HepG2 (cell line): Measurements from ENCODE around the gene MYO7B. TPM values are rescaled to one million over a fixed set of nuclear protein-coding genes. Genes with fewer than 3 reads are reported as not detected.

Experiments
- ATAC-seq: fragments of 200-7000 bp; cut with Tn5 transposase; 3 replicates; pipeline ENCODE4 v1.9.1; 2020; ENCODE audit warnings: mild to moderate bottlenecking, moderate library complexity
- BruUV-seq: library from RNA; stranded (reverse); fragments of 400-500 nt; replicated peaks from 2 replicates; lab custom pipeline; 2021; lab: Mats Ljungman, UMichigan
- CTCF ChIA-PET: fragments of 300-600 bp; formaldehyde crosslinking; extraction: SDS; loops from one replicate; lab custom pipeline; 2021; ENCODE audit warnings: low total read pairs, inconsistent platforms, low intra/inter-chr PET ratio; lab: Yijun Ruan, JAX
- POLR2A ChIA-PET: fragments of 350-600 bp; sonication (Branson Sonifier 250); formaldehyde crosslinking; loops from one replicate; lab custom pipeline; 2020; ENCODE audit warnings: antibody characterized with exemption, inconsistent platforms; lab: Yijun Ruan, JAX
- DNase-seq: peaks from one replicate; pipeline ENCODE4 v3.0.0-alpha.2; 2015; ENCODE audit warnings: low spot score
- FAIRE-seq: peaks from 3 replicates; lab custom pipeline; 2011; peaks lifted over from hg19 to GRCh38; lab: Jason Lieb, UNC
- H2AFZ ChIP-seq: one replicate; pipeline ENCODE4 v1.6.1; 2011; ENCODE audit warnings: low read length, inconsistent platforms
- H3K27ac ChIP-seq: fragments of 300-600 bp; 3 replicates; pipeline ENCODE4 v1.8.0; 2011; ENCODE audit warnings: mixed run types, mild to moderate bottlenecking, mixed read lengths, low read length, inconsistent platforms; ENCODE audit not compliant: insufficient read depth; ENCODE audit errors: extremely low read length
- H3K27me3 ChIP-seq, 2 experiments: fragments of 200-600 bp in 1 of 2; 2 replicates in 1 of 2; 3 replicates in 1 of 2; pipeline versions ENCODE4 v1.6.0 to v1.8.0; 2011; ENCODE audit warnings: low read length in 2 of 2, mild to moderate bottlenecking in 2 of 2, moderate library complexity in 2 of 2, inconsistent platforms in 1 of 2; ENCODE audit not compliant: insufficient read depth in 2 of 2, control insufficient read depth in 1 of 2
- H3K36me3 ChIP-seq, 2 experiments: fragments of 200-600 bp in 1 of 2; replicated peaks in 1 of 2; 2 replicates in 1 of 2; 3 replicates in 1 of 2; pipeline versions ENCODE4 v1.5.1 to v1.8.0; 2011; ENCODE audit warnings: low read length in 2 of 2, inconsistent platforms in 1 of 2; ENCODE audit not compliant: insufficient read depth in 2 of 2, control insufficient read depth in 1 of 2
- H3K4me1 ChIP-seq: 2 replicates; pipeline ENCODE4 v1.5.1; 2012; ENCODE audit warnings: low read length, inconsistent platforms; ENCODE audit not compliant: insufficient read depth
- H3K4me2 ChIP-seq: 2 replicates; pipeline ENCODE4 v1.6.0; 2011; ENCODE audit warnings: low read depth, low read length, inconsistent platforms
- H3K4me3 ChIP-seq, 3 experiments: fragments of 200-600 bp in 1 of 3; sonication (generic), shearing (Covaris generic) in 1 of 3; replicated peaks in 1 of 3; 2 replicates each; pipeline ENCODE4 v1.5.1; 2011 to 2016; ENCODE audit warnings: low read length in 3 of 3, inconsistent platforms in 2 of 3, low read depth in 2 of 3, mild to moderate bottlenecking in 2 of 3, control low read depth in 1 of 3, mixed read lengths in 1 of 3; ENCODE audit not compliant: insufficient read depth in 1 of 3
- H3K79me2 ChIP-seq: one replicate; pipeline ENCODE4 v1.6.1; 2011; ENCODE audit warnings: low read length, inconsistent platforms; ENCODE audit not compliant: insufficient read depth
- H3K9ac ChIP-seq: 2 replicates; pipeline ENCODE4 v1.6.0; 2011; ENCODE audit warnings: mild to moderate bottlenecking, low read depth, low read length, inconsistent platforms; ENCODE audit not compliant: insufficient read depth
- H3K9me3 ChIP-seq: 2 replicates; pipeline ENCODE4 v1.5.1; 2012; ENCODE audit warnings: mild to moderate bottlenecking, low read length
- H4K20me1 ChIP-seq: 2 replicates; pipeline ENCODE4 v1.6.0; 2011; ENCODE audit warnings: inconsistent platforms, mild to moderate bottlenecking, low read length, moderate library complexity; ENCODE audit not compliant: insufficient read depth
- ATF1 ChIP-seq: IDR thresholded peaks from 2 replicates; pipeline ENCODE4 v1.6.1; 2016; ENCODE audit warnings: mild to moderate bottlenecking, control low read depth
- FOXM1 ChIP-seq: sonication (generic); formaldehyde crosslinking; IDR thresholded peaks from 2 replicates; pipeline ENCODE4 v1.5.0; 2020; ENCODE audit warnings: missing genetic modification reagents
- GMEB2 ChIP-seq: IDR thresholded peaks from 2 replicates; pipeline ENCODE4 v1.6.1; 2016; ENCODE audit warnings: missing biosample characterization, missing genetic modification reagents, low read depth
- JUND ChIP-seq: sonication (generic); formaldehyde crosslinking; IDR thresholded peaks from 2 replicates; pipeline ENCODE4 v1.8.0; 2022; ENCODE audit warnings: mild to moderate bottlenecking, missing genetic modification reagents
- MTF2 ChIP-seq: sonication (generic); formaldehyde crosslinking; IDR thresholded peaks from 2 replicates; pipeline ENCODE4 v1.5.0; 2020; ENCODE audit warnings: missing genetic modification reagents, borderline replicate concordance
- NCOA5 ChIP-seq: sonication (generic); formaldehyde crosslinking; IDR thresholded peaks from 2 replicates; pipeline ENCODE4 v1.4.0; 2020; ENCODE audit warnings: missing genetic modification reagents
- NFE2 ChIP-seq: sonication (generic); formaldehyde crosslinking; IDR thresholded peaks from 2 replicates; pipeline ENCODE4 v1.4.0; 2020; ENCODE audit warnings: missing genetic modification reagents
- POLR2G ChIP-seq: fragments of 200-400 bp; formaldehyde crosslinking; IDR thresholded peaks from 2 replicates; pipeline ENCODE4 v1.6.1; 2018; ENCODE audit warnings: mild to moderate bottlenecking, low read depth, low read length, moderate library complexity
- RARA ChIP-seq: IDR thresholded peaks from 2 replicates; pipeline ENCODE4 v1.6.1; 2016; ENCODE audit warnings: missing genetic modification reagents, missing compliant biosample characterization
- RCOR2 ChIP-seq: IDR thresholded peaks from 2 replicates; pipeline ENCODE4 v1.6.1; 2016; ENCODE audit warnings: missing biosample characterization, missing genetic modification reagents
- RORA ChIP-seq: sonication (generic); formaldehyde crosslinking; IDR thresholded peaks from 2 replicates; pipeline ENCODE4 v1.5.0; 2020; ENCODE audit warnings: mild to moderate bottlenecking, missing genetic modification reagents, moderate library complexity
- ZNF256 ChIP-seq: sonication (generic); formaldehyde crosslinking; conservative IDR thresholded peaks from 2 replicates; pipeline ENCODE4 v1.4.0; 2020; ENCODE audit warnings: missing genetic modification reagents
- ZNF292 ChIP-seq: sonication (generic); formaldehyde crosslinking; IDR thresholded peaks from 2 replicates; pipeline ENCODE4 v1.8.1; 2022; ENCODE audit warnings: mild to moderate bottlenecking, low read depth, missing genetic modification reagents, borderline replicate concordance
- ZNF33A ChIP-seq: sonication (generic); formaldehyde crosslinking; IDR thresholded peaks from 2 replicates; pipeline ENCODE4 v1.5.1; 2020; ENCODE audit warnings: missing genetic modification reagents, mild to moderate bottlenecking, moderate library complexity, borderline replicate concordance
- ZNF543 ChIP-seq: sonication (generic); formaldehyde crosslinking; IDR thresholded peaks from 2 replicates; pipeline ENCODE4 v1.4.0; 2020; ENCODE audit warnings: mild to moderate bottlenecking, missing genetic modification reagents
- WGBS: methylation state at CpG from one replicate; pipeline ENCODE4 v1.1.6; 2017; ENCODE audit warnings: low lambda C conversion rate; 5-methylcytosine and 5-hydroxymethylcytosine counted together
- in situ Hi-C: cut with HindIII; loops from 2 replicates; pipeline ENCODE4 v1.10.0; 2017; ENCODE audit warnings: low pct_unique_long_range_greater_than_20kb; ENCODE audit not compliant: extremely low pct_ligation_motif_present
- intact Hi-C: fragments of 100-400 bp; cut with micrococcal nuclease; formaldehyde crosslinking; loops from one replicate; pipeline ENCODE4 v1.10.0; 2022; ENCODE audit not compliant: unreplicated experiment
- polyA plus RNA-seq, 8 experiments: library from polyadenylated mRNA; depleted of rRNA in 3 of 8; stranded (reverse) in 7 of 8; unstranded in 1 of 8; fragments of >200 nt; fragmentation: Illumina TruSeq in 4 of 8; extraction: Trizol in 4 of 8; gene quantifications; 2 replicates each; pipeline versions ENCODE4 v1.2.1 to v1.2.3, GENCODE V29; 2011 to 2016; ENCODE audit warnings: low read depth in 4 of 8, missing spikeins in 1 of 8, mixed read lengths in 1 of 8; ENCODE audit not compliant: insufficient read depth in 1 of 8
- total RNA-seq, 5 experiments: library from RNA; depleted of rRNA; stranded (reverse); fragments of >200 nt; fragmentation: Illumina TruSeq; extraction: Trizol; gene quantifications; 2 replicates each; pipeline ENCODE4 v1.2.3, GENCODE V29; 2016; ENCODE audit warnings: low read depth in 1 of 5

MYO7B gene
- total and polyA plus RNA-seq, 2 of the 13 experiments (the other 11 are each of a cell fraction or from before 2014, with no cell fraction given) = not detected

- 72% methylated on average over 7 of the region's 7 CpGs for WGBS
- Histone ChIP-seq H2AFZ (no peak overlapping the region), H3K36me3 (no peaks in the 10 kb centered on the region), H3K9ac (no peak overlapping the region), H3K27me3 (peaks cover 3 to 49% of the 10 kb centered on the region in 2 experiments), H3K4me3 (no peak overlapping the region), H3K4me1 (peaks cover 12% of the 10 kb centered on the region), H3K79me2 (no peaks in the 10 kb centered on the region), H3K4me2 (no peak overlapping the region), H4K20me1 (no peaks in the 10 kb centered on the region), H3K9me3 (no peaks in the 10 kb centered on the region), H3K27ac (no peak overlapping the region)
- intact Hi-C loops = no loop called here
- ATAC-seq (no peak), DNase-seq (no peak), FAIRE-seq (no peak)
- TF ChIP-seq JUND (CRISPR knock-in tag) = no peak
- POLR2A ChIA-PET = no interaction called here
- in situ Hi-C loops = no loop called here
- BruUV-seq = no TSS peak
- CTCF ChIA-PET = no interaction called here
These were observed 133.6 kb downstream of the MYO7B start for GRCh38 chr2:127669056-127669455.

DNA sequence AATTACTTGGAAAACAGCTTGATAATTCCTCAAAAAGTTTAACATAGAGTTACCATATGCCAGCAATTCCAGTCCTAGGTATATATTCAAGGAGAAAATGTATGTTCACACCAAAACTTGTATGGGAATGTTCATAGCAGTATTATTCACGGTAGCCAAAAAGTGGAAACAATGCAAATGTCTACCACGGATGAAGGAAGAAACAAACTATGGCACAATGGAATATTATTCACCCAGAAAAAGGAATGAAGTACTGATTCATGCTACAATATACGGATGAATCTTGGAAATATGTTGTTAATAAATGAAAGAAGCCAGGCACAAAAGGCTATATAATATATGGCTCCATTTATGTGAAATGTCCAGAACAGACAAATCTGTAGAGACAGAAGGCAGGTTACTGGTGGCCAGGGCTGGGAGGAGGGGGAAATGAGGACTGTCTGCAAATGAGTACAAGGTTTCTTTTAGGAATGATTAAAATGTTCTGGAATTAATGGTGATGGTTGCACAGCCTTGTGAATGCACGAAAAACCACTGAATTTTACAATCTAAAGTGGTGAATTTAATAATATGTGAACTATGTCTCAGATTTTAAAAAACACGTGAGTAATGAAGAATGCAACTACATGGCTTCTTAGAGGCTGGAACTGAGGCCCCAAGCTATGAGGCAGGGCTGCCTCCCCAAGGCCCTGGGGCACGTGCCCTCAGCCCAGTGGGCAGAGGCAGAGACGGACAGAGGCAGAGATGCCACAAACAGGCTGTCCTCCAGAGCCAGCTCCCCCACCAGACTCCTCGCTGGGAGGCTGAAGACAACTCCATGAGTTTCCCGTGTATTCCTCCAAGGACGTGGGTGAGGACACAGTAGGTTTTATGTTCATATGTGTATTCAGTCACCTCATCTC, 134.8 kb downstream of the MYO7B start:
- BruUV-seq = no TSS peak
- POLR2A ChIA-PET = no interaction called here
- TF ChIP-seq ZNF292 (CRISPR knock-in tag) (no peak), RARA (CRISPR knock-in tag) (no peak), MTF2 (CRISPR knock-in tag) (no peak), ATF1 (CRISPR knock-in tag) (no peak), FOXM1 (no peak), NCOA5 (no peak), RCOR2 (CRISPR knock-in tag) (no peak), RORA (CRISPR knock-in tag) (no peak), NFE2 (CRISPR knock-in tag) (no peak), POLR2G (no peak), ZNF543 (CRISPR knock-in tag) (no peak), GMEB2 (CRISPR knock-in tag) (no peak), ZNF256 (CRISPR knock-in tag) (no peak), ZNF33A (CRISPR knock-in tag) (no peak)

More for the DNA sequence above, 134.8 kb downstream of the MYO7B start:
- CTCF ChIA-PET = no interaction called here
- peaks cover 17% of the 10 kb centered on the region for H3K4me1 ChIP-seq
- no peak overlapping the region for H3K9ac ChIP-seq
- in situ Hi-C loops (no loop called here), intact Hi-C loops (no loop called here)
- no peak overlapping the region for H3K4me3 ChIP-seq
- no peak overlapping the region for H3K4me2 ChIP-seq
- no peaks in the 10 kb centered on the region for H4K20me1 ChIP-seq
- 34% methylated on average over 9 of the region's 10 CpGs for WGBS
- no peak overlapping the region for H2AFZ ChIP-seq
- FAIRE-seq = no peak
- DNase-seq = no peak
- no peaks in the 10 kb centered on the region for H3K36me3 ChIP-seq
- no peaks in the 10 kb centered on the region for H3K79me2 ChIP-seq
- no peak overlapping the region for H3K27ac ChIP-seq
- no peak for ATAC-seq
- H3K27me3 ChIP-seq = peaks cover 8 to 50% of the 10 kb centered on the region in 2 experiments
- H3K9me3 ChIP-seq = no peaks in the 10 kb centered on the region
